SU-DHL-6 (cell line): Measurements from ENCODE around the gene TREML1.

Experiments
- H2AFZ ChIP-seq: fragments of 200-600 bp; sonication (generic); 2 replicates; pipeline ENCODE4 v1.6.1; 2014; ENCODE audit warnings: low read depth, mild to moderate bottlenecking, moderate library complexity, mixed read lengths, antibody characterized with exemption, low read length; ENCODE audit not compliant: severe bottlenecking
- H3F3A ChIP-seq: fragments of 200-600 bp; shearing (Covaris generic); 2 replicates; pipeline ENCODE4 v1.6.0; 2016; ENCODE audit warnings: antibody characterized with exemption, mild to moderate bottlenecking; ENCODE audit not compliant: insufficient read depth
- H3K27ac ChIP-seq: fragments of 200-600 bp; sonication (generic); 2 replicates; pipeline ENCODE4 v1.5.1; 2016; ENCODE audit warnings: low read depth, mild to moderate bottlenecking, low read length, moderate library complexity, mixed read lengths
- H3K27me3 ChIP-seq: fragments of 200-600 bp; sonication (generic), shearing (Covaris generic); 2 replicates; pipeline ENCODE4 v1.6.0; 2014; ENCODE audit warnings: mild to moderate bottlenecking, low read length
- H3K36me3 ChIP-seq: fragments of 200-600 bp; sonication (generic); 2 replicates; pipeline ENCODE4 v1.6.1; 2014; ENCODE audit warnings: mild to moderate bottlenecking, low read length, mixed read lengths
- H3K4me2 ChIP-seq: fragments of 300-600, 200-600 bp; shearing (Covaris generic), sonication (generic); 2 replicates; pipeline ENCODE4 v1.6.0; 2014; ENCODE audit warnings: low read length, low read depth, mild to moderate bottlenecking; ENCODE audit not compliant: poor library complexity, severe bottlenecking
- H3K4me3 ChIP-seq: fragments of 200-600 bp; sonication (generic); 2 replicates; pipeline ENCODE4 v1.5.1; 2014; ENCODE audit warnings: antibody characterized with exemption, low read length, mild to moderate bottlenecking, mixed read lengths; ENCODE audit not compliant: insufficient read depth, poor library complexity, severe bottlenecking
- H3K79me2 ChIP-seq: fragments of 200-600 bp; sonication (generic); 2 replicates; pipeline ENCODE4 v1.6.1; 2014; ENCODE audit warnings: mild to moderate bottlenecking, low read length, moderate library complexity; ENCODE audit not compliant: insufficient read depth
- H3K9ac ChIP-seq: fragments of 200-600 bp; sonication (generic); 2 replicates; pipeline ENCODE4 v1.7.0; 2014; ENCODE audit warnings: mild to moderate bottlenecking, low read length
- H3K9me2 ChIP-seq: fragments of 200-600 bp; sonication (generic); replicated peaks from 2 replicates; pipeline ENCODE4 v1.6.1; 2014; ENCODE audit warnings: low read length; ENCODE audit not compliant: insufficient read depth
- H3K9me3 ChIP-seq: fragments of 200-600 bp; sonication (generic); 2 replicates; pipeline ENCODE4 v1.6.1; 2014; ENCODE audit warnings: low read length, mixed read lengths; ENCODE audit not compliant: insufficient read depth
- H4K20me1 ChIP-seq: fragments of 200-600 bp; sonication (generic); 2 replicates; pipeline ENCODE4 v1.6.1; 2014; ENCODE audit warnings: low read depth, mild to moderate bottlenecking, antibody characterized with exemption, low read length, moderate library complexity, mixed read lengths
- CTCF ChIP-seq: fragments of 200-600 bp; sonication (generic); IDR thresholded peaks from one replicate; pipeline ENCODE4 v1.5.1; 2017; ENCODE audit warnings: antibody characterized with exemption, mild to moderate bottlenecking, low read length, moderate library complexity; ENCODE audit not compliant: insufficient read depth, poor library complexity, severe bottlenecking
- EZH2phosphoT487 ChIP-seq: fragments of 200-600 bp; sonication (generic), shearing (Covaris generic); conservative IDR thresholded peaks from 2 replicates; pipeline ENCODE4 v1.6.1; 2018; ENCODE audit warnings: mild to moderate bottlenecking, antibody characterized with exemption, low read length, moderate library complexity, mixed read lengths

Gene TREML1

GRCh38 chr6:41194386-41194785 lies 40.2 kb upstream of the TREML1 start:
- Histone ChIP-seq H3K27ac (no peak overlapping the region), H3F3A (no peaks in the 10 kb centered on the region), H3K9me3 (peaks cover 13% of the 10 kb centered on the region; the same call in 1 of the 2 replicates), H2AFZ (no peak overlapping the region), H3K9ac (no peak overlapping the region), H3K9me2 (no peaks in the 10 kb centered on the region), H3K4me3 (no peak overlapping the region), H4K20me1 (no peaks in the 10 kb centered on the region), H3K27me3 (peaks cover 4% of the 10 kb centered on the region; the same call in 1 of the 2 replicates), H3K36me3 (no peaks in the 10 kb centered on the region), H3K79me2 (no peaks in the 10 kb centered on the region), H3K4me2 (no peak overlapping the region)
- TF ChIP-seq CTCF (no peak), EZH2phosphoT487 (no peak)

- no peaks in the 10 kb centered on the region for H3K79me2 ChIP-seq
- H3K9ac ChIP-seq: no peak overlapping the region
- H2AFZ ChIP-seq: no peak overlapping the region
- no peak overlapping the region for H3K4me3 ChIP-seq
- H3K36me3 ChIP-seq: no peaks in the 10 kb centered on the region
- H3K4me2 ChIP-seq: no peak overlapping the region
- H3K9me2 ChIP-seq: no peaks in the 10 kb centered on the region
- H3K9me3 ChIP-seq: peaks cover 13% of the 10 kb centered on the region; the same call in 1 of the 2 replicates
- no peaks in the 10 kb centered on the region for H3F3A ChIP-seq
- no peak overlapping the region for H3K27ac ChIP-seq
- H3K27me3 ChIP-seq: peaks cover 4% of the 10 kb centered on the region; the same call in 1 of the 2 replicates
- H4K20me1 ChIP-seq: no peaks in the 10 kb centered on the region
- TF ChIP-seq CTCF (no peak), EZH2phosphoT487 (no peak)
Observed at GRCh38 chr6:41193884-41194283, 39.7 kb upstream of the TREML1 start.

DNA sequence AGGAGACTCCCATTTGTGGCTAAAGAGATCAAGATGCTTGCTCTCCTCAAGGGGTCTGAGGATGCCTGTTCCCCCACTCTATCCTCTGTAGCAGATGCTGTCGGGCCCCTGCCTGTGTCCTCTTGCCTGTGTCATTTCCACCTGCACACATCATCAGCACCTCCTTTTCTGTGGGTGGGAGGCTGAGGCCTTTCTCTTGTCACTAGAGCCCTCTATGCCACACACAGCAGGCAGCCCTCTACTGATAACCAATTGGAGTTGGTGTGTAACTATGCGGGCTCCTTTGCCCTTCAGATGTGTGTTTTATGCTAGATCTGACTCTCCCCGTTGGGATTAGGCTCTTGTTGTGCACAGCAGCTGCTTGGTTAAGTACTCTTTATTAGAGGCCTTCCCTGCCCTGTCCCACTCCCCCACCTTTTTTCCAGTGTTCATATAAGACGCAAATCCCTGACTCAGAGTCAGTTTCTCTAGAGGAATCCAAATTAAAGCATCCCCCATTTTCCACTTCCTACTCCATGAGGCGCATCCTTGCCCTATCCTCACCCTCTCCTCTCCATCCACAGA lies 39.1 kb upstream of the TREML1 start:
- Histone ChIP-seq H3K9ac (no peak overlapping the region), H3K4me3 (no peak overlapping the region), H4K20me1 (no peaks in the 10 kb centered on the region), H3K9me3 (peaks cover 13% of the 10 kb centered on the region; the same call in 1 of the 2 replicates), H3K27me3 (peaks cover 4% of the 10 kb centered on the region; the same call in 1 of the 2 replicates), H3K79me2 (no peaks in the 10 kb centered on the region), H2AFZ (no peak overlapping the region), H3F3A (no peaks in the 10 kb centered on the region), H3K36me3 (no peaks in the 10 kb centered on the region), H3K27ac (no peak overlapping the region), H3K9me2 (no peaks in the 10 kb centered on the region), H3K4me2 (no peak overlapping the region)
- TF ChIP-seq EZH2phosphoT487: no peak
- TF ChIP-seq CTCF: no peak
